Tibial nerve (tissue), 4 donors: ENCODE results near the gene CREB1. TPM values are rescaled to one million over a fixed set of nuclear protein-coding genes. Genes with fewer than 3 reads are reported as not detected.
A peak's percentile ranks its signal among the peaks of the same experiment; 100 is the strongest.

Experiments
- DNase-seq, 2 donors: peaks; one replicate each; pipeline ENCODE4 v3.0.0-alpha.2; 2019; ENCODE audit warnings: low spot score in 2 of 2
- H3K27ac ChIP-seq, 4 donors: fragments of 200-600 bp; sonication (generic) in 3 of 4; one replicate each; pipeline ENCODE4 v1.5.1; 2017 to 2019; ENCODE audit warnings: mild to moderate bottlenecking in 1 of 4
- H3K27me3 ChIP-seq, 2 donors: fragments of 200-600 bp; sonication (generic) in 1 of 2; one replicate each; pipeline versions ENCODE4 v1.5.1 to v1.6.0; 2017 to 2019
- H3K36me3 ChIP-seq, 3 donors: fragments of 200-600 bp; sonication (generic); one replicate each; pipeline ENCODE4 v1.5.1; 2018 to 2019
- H3K4me1 ChIP-seq, 4 donors: fragments of 200-600 bp; sonication (generic) in 3 of 4; one replicate each; pipeline ENCODE4 v1.5.1; 2017 to 2019
- H3K4me3 ChIP-seq, 4 donors: fragments of 200-600 bp; sonication (generic) in 3 of 4; one replicate each; pipeline ENCODE4 v1.5.1; 2017 to 2019; ENCODE audit warnings: mild to moderate bottlenecking in 1 of 4, moderate library complexity in 1 of 4
- H3K9me3 ChIP-seq, 4 donors: fragments of 200-600 bp; sonication (generic) in 3 of 4; one replicate each; pipeline ENCODE4 v1.5.1; 2017 to 2019
- EP300 ChIP-seq, 2 donors: sonication (generic); formaldehyde crosslinking; IDR thresholded peaks; one replicate each; pipeline ENCODE4 v1.6.1; 2017; ENCODE audit warnings: antibody characterized with exemption in 2 of 2, mild to moderate bottlenecking in 1 of 2
- POLR2A ChIP-seq, 2 donors: fragments of 450-650 bp; IDR thresholded peaks; one replicate each; pipeline ENCODE4 v1.6.1; 2017; ENCODE audit warnings: antibody characterized with exemption in 2 of 2, mild to moderate bottlenecking in 2 of 2, moderate library complexity in 2 of 2
- WGBS, 2 donors: methylation state at CpG; one replicate each; pipeline ENCODE4 v1.1.5; 2018; 5-methylcytosine and 5-hydroxymethylcytosine counted together
- total RNA-seq, 4 donors: library from RNA; depleted of rRNA; stranded (reverse); fragments of >200 nt; gene quantifications; one replicate each; pipeline ENCODE4 v1.1.0, GENCODE V29; 2016
- TF ChIP-seq, protein P1 (sequence below), 5 experiments: fragments of 200-600 bp in 3 of 5; fragments of 450-650 bp in 2 of 5; sonication (generic) in 3 of 5; IDR thresholded peaks; one replicate each; pipeline ENCODE4 v1.5.1; 2016 to 2019; ENCODE audit warnings: antibody characterized with exemption in 5 of 5, mild to moderate bottlenecking in 3 of 5, moderate library complexity in 2 of 5

CREB1 gene
- total RNA-seq, 4 donors from 2014 or later, result 28.9 to 67.7 (median 34.0) TPM

DNA sequence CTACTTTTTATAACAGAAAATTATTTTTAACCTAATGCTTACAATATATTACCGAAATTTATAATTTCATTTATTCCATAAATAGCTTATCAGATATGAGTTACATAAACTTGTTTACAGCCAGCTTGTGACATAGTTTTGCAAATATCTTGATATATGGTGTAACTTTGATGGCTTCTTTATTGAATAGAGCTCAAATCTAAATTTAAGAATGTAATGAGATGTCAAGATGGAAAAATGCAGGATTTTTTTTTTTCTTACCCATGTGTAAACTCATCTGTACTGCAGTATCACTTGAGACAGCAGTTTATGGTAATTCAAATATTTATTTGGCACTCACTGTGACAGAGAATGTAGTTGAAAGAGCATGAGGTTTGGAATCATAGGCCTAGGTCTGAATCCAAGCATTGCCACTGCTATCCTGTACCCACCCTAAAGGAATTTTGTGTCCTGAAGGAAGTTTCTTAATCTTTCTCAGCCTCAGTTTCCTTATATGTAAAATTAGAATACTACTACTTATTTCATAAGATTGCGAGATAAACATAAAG is 3.8 kb downstream of the CREB1 start:
- no peak overlapping the region for H3K4me3 ChIP-seq
- peak overlapping the region in 2 of 4 donors; percentile 44 to 99 for H3K27ac ChIP-seq
- H3K9me3 ChIP-seq, result no peaks in the 10 kb centered on the region
- DNase-seq, result no peak
- WGBS, 2 donors, result 78 to 79% methylated on average over 2 of the region's 2 CpGs
- H3K4me1 ChIP-seq, result peaks cover 0 to 69% (median 37%) of the 10 kb centered on the region in 4 donors
- no peaks in the 10 kb centered on the region for H3K27me3 ChIP-seq
- TF ChIP-seq POLR2A (IDR thresholded peaks at IDR 0.05), result no peak
- TF ChIP-seq, protein P1, sequence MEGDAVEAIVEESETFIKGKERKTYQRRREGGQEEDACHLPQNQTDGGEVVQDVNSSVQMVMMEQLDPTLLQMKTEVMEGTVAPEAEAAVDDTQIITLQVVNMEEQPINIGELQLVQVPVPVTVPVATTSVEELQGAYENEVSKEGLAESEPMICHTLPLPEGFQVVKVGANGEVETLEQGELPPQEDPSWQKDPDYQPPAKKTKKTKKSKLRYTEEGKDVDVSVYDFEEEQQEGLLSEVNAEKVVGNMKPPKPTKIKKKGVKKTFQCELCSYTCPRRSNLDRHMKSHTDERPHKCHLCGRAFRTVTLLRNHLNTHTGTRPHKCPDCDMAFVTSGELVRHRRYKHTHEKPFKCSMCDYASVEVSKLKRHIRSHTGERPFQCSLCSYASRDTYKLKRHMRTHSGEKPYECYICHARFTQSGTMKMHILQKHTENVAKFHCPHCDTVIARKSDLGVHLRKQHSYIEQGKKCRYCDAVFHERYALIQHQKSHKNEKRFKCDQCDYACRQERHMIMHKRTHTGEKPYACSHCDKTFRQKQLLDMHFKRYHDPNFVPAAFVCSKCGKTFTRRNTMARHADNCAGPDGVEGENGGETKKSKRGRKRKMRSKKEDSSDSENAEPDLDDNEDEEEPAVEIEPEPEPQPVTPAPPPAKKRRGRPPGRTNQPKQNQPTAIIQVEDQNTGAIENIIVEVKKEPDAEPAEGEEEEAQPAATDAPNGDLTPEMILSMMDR (IDR thresholded peaks at IDR 0.05), result no peak
- no peak for TF ChIP-seq EP300 (IDR thresholded peaks at IDR 0.05)
- H3K36me3 ChIP-seq, result no peaks in the 10 kb centered on the region

DNA sequence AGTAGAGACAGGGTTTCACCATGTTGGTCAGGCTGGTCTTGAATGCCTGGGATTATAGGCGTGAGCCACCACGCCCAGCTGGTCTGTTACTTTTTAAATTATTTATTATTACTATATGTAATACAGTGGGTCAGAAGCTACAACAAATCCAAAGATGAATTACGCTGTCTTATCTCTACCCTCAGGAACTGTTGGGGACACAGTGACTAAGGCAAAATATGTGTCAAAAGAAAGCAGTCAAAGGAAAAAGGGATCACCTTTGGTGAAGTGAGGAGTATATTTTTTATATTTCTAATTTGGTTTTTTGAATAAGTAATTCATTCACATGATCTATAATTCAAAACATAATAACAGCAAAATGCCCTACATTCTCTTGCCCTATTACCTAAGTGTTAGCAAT is 4.7 kb downstream of the CREB1 start:
- H3K27ac ChIP-seq, result peak overlapping the region in 3 of 4 donors; percentile 13 to 99 (median 14)
- 88 to 96% methylated on average over 3 of the region's 3 CpGs for WGBS, 2 donors
- no peaks in the 10 kb centered on the region for H3K9me3 ChIP-seq
- H3K27me3 ChIP-seq, result no peaks in the 10 kb centered on the region
- H3K4me3 ChIP-seq, result no peak overlapping the region
- no peak for DNase-seq
- peaks cover 0 to 64% (median 37%) of the 10 kb centered on the region in 4 donors for H3K4me1 ChIP-seq
- H3K36me3 ChIP-seq, result no peaks in the 10 kb centered on the region
- TF ChIP-seq, protein P1 (IDR thresholded peaks at IDR 0.05), result no peak
- TF ChIP-seq POLR2A (IDR thresholded peaks at IDR 0.05) (no peak), EP300 (IDR thresholded peaks at IDR 0.05) (no peak)

DNA sequence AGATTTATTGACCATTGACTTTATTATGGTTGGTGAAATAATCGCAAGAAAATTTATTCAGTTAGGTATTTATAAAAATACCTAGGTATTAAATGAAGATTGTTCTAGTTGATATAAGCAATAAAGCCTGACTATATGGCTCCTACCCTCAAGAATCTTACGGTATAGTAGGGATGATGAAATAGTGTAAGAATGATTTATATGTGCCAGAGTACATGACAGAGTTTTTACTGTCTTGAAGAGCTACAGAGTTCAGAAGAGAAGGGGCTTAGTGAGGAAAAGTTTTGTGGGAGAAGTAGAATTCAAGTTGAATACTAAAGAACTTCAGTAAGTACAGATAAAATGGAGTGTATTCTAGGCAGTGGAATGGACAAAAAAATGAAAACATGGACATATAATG is 9.7 kb downstream of the CREB1 start:
- H3K4me1 ChIP-seq, result peaks cover 0 to 31% (median 7%) of the 10 kb centered on the region in 4 donors
- no peaks in the 10 kb centered on the region for H3K27me3 ChIP-seq
- H3K4me3 ChIP-seq, result no peak overlapping the region
- H3K9me3 ChIP-seq, result no peaks in the 10 kb centered on the region
- no peak overlapping the region for H3K27ac ChIP-seq
- DNase-seq, result no peak
- 78 to 82% methylated on average over 2 of the region's 2 CpGs for WGBS, 2 donors
- H3K36me3 ChIP-seq, result no peaks in the 10 kb centered on the region
- TF ChIP-seq, protein P1 (IDR thresholded peaks at IDR 0.05), result no peak
- TF ChIP-seq EP300 (IDR thresholded peaks at IDR 0.05), result no peak
- TF ChIP-seq POLR2A (IDR thresholded peaks at IDR 0.05), result no peak

DNA sequence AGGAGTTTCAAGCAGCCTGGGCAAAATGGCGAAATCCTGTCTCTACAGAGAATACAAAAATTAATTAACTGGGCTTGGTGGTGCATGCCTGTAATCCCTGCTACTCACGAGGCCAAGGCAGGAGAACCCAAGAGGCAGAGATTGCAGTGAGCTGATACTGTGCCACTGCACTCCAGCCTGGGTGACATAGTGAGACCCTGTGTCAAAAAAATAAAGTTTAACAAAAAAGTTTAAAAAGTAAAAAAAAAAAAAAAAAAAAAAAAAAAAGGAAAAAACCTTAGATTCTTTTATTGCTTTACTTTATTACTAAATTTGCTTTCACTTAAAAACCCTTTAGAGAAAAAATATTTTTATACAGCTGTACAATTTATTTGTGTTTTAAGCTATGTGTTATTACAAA is 10.7 kb downstream of the CREB1 start:
- H3K27ac ChIP-seq, result no peak overlapping the region
- no peak overlapping the region for H3K4me3 ChIP-seq
- H3K4me1 ChIP-seq, result peaks cover 0 to 21% (median under 1%) of the 10 kb centered on the region in 4 donors
- no peaks in the 10 kb centered on the region for H3K27me3 ChIP-seq
- no peaks in the 10 kb centered on the region for H3K36me3 ChIP-seq
- no peak for DNase-seq
- TF ChIP-seq, protein P1 (IDR thresholded peaks at IDR 0.05), result no peak
- no peak for TF ChIP-seq EP300 (IDR thresholded peaks at IDR 0.05)
- TF ChIP-seq POLR2A (IDR thresholded peaks at IDR 0.05), result no peak
- no peaks in the 10 kb centered on the region for H3K9me3 ChIP-seq
- 86 to 90% methylated on average over 2 of the region's 2 CpGs for WGBS, 2 donors

DNA sequence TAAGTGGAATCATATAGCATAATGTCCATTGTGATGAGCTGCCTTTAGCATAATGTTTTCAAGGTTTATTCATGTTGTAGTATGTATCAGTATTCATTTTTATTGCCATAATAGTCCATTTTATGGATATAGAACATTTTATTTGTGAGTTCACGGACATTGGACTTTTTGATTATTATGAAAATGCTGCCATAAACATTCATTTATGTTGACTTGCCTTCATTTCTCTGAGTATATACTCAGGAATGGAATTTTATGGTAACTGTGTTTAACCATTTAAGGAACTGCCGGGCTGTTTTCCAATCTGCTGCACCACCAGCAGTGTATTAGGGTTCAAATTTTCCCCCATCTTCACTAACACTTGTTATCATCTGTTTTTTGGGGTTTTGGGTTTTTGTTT is 12.2 kb downstream of the CREB1 start:
- no peaks in the 10 kb centered on the region for H3K27me3 ChIP-seq
- H3K9me3 ChIP-seq, result no peaks in the 10 kb centered on the region
- no peak for DNase-seq
- H3K4me3 ChIP-seq, result no peak overlapping the region
- TF ChIP-seq POLR2A (IDR thresholded peaks at IDR 0.05) (no peak), EP300 (IDR thresholded peaks at IDR 0.05) (no peak)
- TF ChIP-seq, protein P1 (IDR thresholded peaks at IDR 0.05), result no peak
- WGBS, 2 donors, result 97 to 98% methylated on average over 2 of the region's 2 CpGs
- peaks cover 0 to 24% (median 3%) of the 10 kb centered on the region in 4 donors for H3K4me1 ChIP-seq
- no peaks in the 10 kb centered on the region for H3K36me3 ChIP-seq
- no peak overlapping the region for H3K27ac ChIP-seq
